K562 (cell line): ENCODE results near the gene POLR1H. TPM values are rescaled to one million over a fixed set of nuclear protein-coding genes. Genes with fewer than 3 reads are reported as not detected.

Source experiments
- ATAC-seq: fragments of 200-7000 bp; cut with Tn5 transposase; 3 replicates; pipeline ENCODE4 v1.9.1; 2020; ENCODE audit warnings: moderate library complexity
- BruUV-seq: library from RNA; stranded (reverse); fragments of 400-500 nt; replicated peaks from 2 replicates; lab custom pipeline; 2021; lab: Mats Ljungman, UMichigan
- CTCF ChIA-PET: fragments of 300-600 bp; formaldehyde crosslinking; extraction: SDS; loops from one replicate; lab custom pipeline; 2021; ENCODE audit warnings: low intra/inter-chr PET ratio; lab: Yijun Ruan, JAX
- POLR2A ChIA-PET: fragments of 300-600, 350-650 bp; sonication (Branson Sonifier 250); formaldehyde crosslinking; extraction: SDS; loops from one replicate; lab custom pipeline; 2021; ENCODE audit warnings: antibody characterized with exemption, inconsistent platforms; lab: Yijun Ruan, JAX
- DNase-seq, 4 experiments: peaks; one replicate each; pipeline versions ENCODE4 v3.0.0 to v3.0.0-alpha.2; 2011 to 2018; ENCODE audit warnings: low spot score in 3 of 4, mixed read lengths in 3 of 4; ENCODE audit errors: extremely low read depth in 1 of 4
- FAIRE-seq: peaks from 2 replicates; lab custom pipeline; 2011; peaks lifted over from hg19 to GRCh38; lab: Jason Lieb, UNC
- H2AFZ ChIP-seq: 2 replicates; pipeline ENCODE4 v1.6.0; 2011; ENCODE audit warnings: low read depth, low read length, control low read depth, inconsistent platforms
- H3K27ac ChIP-seq: fragments of 200-600 bp; 3 replicates; pipeline ENCODE4 v1.8.0; 2011; ENCODE audit warnings: low read depth, mild to moderate bottlenecking, control low read depth, inconsistent platforms, low read length, moderate library complexity, mixed read lengths; ENCODE audit errors: extremely low read depth
- H3K27me3 ChIP-seq, 2 experiments: fragments of 300-600 bp in 1 of 2; 2 replicates in 1 of 2; 3 replicates in 1 of 2; pipeline versions ENCODE4 v1.6.0 to v1.8.0; 2011; ENCODE audit warnings: inconsistent platforms in 2 of 2, low read length in 2 of 2, mild to moderate bottlenecking in 1 of 2, mixed read lengths in 1 of 2, moderate library complexity in 1 of 2; ENCODE audit not compliant: control insufficient read depth in 2 of 2, insufficient read depth in 2 of 2
- H3K36me3 ChIP-seq: fragments of 300-600 bp; 3 replicates; pipeline ENCODE4 v1.8.0; 2011; ENCODE audit warnings: mild to moderate bottlenecking, low read length, inconsistent platforms; ENCODE audit not compliant: control insufficient read depth, insufficient read depth
- H3K4me1 ChIP-seq, 2 experiments: fragments of 200-600 bp in 1 of 2; replicated peaks in 1 of 2; 2 replicates in 1 of 2; 3 replicates in 1 of 2; pipeline versions ENCODE4 v1.5.1 to v1.8.0; 2011; ENCODE audit warnings: inconsistent platforms in 2 of 2, low read length in 2 of 2, mild to moderate bottlenecking in 1 of 2, mixed read lengths in 1 of 2, moderate library complexity in 1 of 2; ENCODE audit not compliant: control insufficient read depth in 2 of 2, insufficient read depth in 2 of 2
- H3K4me2 ChIP-seq: 2 replicates; pipeline ENCODE4 v1.6.1; 2011; ENCODE audit warnings: low read length, control low read depth, inconsistent platforms, mixed read lengths; ENCODE audit not compliant: insufficient read depth
- H3K4me3 ChIP-seq: fragments of 200-600 bp; sonication (generic), shearing (Covaris generic); 2 replicates; pipeline ENCODE4 v1.5.1; 2016; ENCODE audit warnings: control low read depth, inconsistent platforms
- H3K79me2 ChIP-seq: fragments of 200-600 bp; 3 replicates; pipeline ENCODE4 v1.8.0; 2011; ENCODE audit warnings: low read length, inconsistent platforms; ENCODE audit not compliant: control insufficient read depth, insufficient read depth
- H3K9ac ChIP-seq, 2 experiments: 2 replicates each; pipeline versions ENCODE4 v1.6.0 to v1.6.1; 2011; ENCODE audit warnings: low read depth in 2 of 2, low read length in 2 of 2, control low read depth in 1 of 2, inconsistent platforms in 1 of 2, mild to moderate bottlenecking in 1 of 2, mixed read lengths in 1 of 2; ENCODE audit not compliant: insufficient read depth in 1 of 2
- H3K9me1 ChIP-seq: one replicate; pipeline ENCODE4 v1.6.0; 2011; ENCODE audit warnings: inconsistent platforms, mild to moderate bottlenecking, low read length, moderate library complexity; ENCODE audit not compliant: control insufficient read depth, insufficient read depth
- H3K9me3 ChIP-seq: replicated peaks from 2 replicates; pipeline ENCODE4 v1.5.1; 2011; ENCODE audit warnings: low read depth, low read length, inconsistent platforms; ENCODE audit not compliant: control insufficient read depth, insufficient read depth
- H4K20me1 ChIP-seq: replicated peaks from 2 replicates; pipeline ENCODE4 v1.6.1; 2011; ENCODE audit warnings: low read length, inconsistent platforms, mixed read lengths; ENCODE audit not compliant: control insufficient read depth, insufficient read depth
- CEBPG ChIP-seq, 3 experiments: fragments of 200-800 bp in 1 of 3; sonication (Bioruptor generic) in 1 of 3; sonication (generic) in 1 of 3; formaldehyde crosslinking in 1 of 3; IDR thresholded peaks in 2 of 3; conservative IDR thresholded peaks in 1 of 3; 2 replicates each; pipeline versions ENCODE4 v1.6.1 to v1.8.0; 2016 to 2022; ENCODE audit warnings: missing compliant biosample characterization in 2 of 3, missing genetic modification characterization in 2 of 3, mild to moderate bottlenecking in 1 of 3, missing genetic modification reagents in 1 of 3
- KDM5B ChIP-seq: fragments of 200-600 bp; sonication (generic); IDR thresholded peaks from 2 replicates; pipeline ENCODE4 v1.6.1; 2012; ENCODE audit warnings: low read depth, mild to moderate bottlenecking, moderate library complexity, low read length, control low read depth, inconsistent platforms; ENCODE audit not compliant: insufficient replicate concordance
- LEF1 ChIP-seq: fragments of 450-650 bp; IDR thresholded peaks from 2 replicates; pipeline ENCODE4 v1.6.1; 2016; ENCODE audit warnings: mild to moderate bottlenecking
- NCOR1 ChIP-seq: fragments of 450-650 bp; IDR thresholded peaks from 2 replicates; pipeline ENCODE4 v1.6.1; 2016; ENCODE audit warnings: mild to moderate bottlenecking, moderate library complexity
- NFE2 ChIP-seq: IDR thresholded peaks from 2 replicates; pipeline ENCODE4 v1.6.1; 2014; ENCODE audit warnings: antibody characterized with exemption, low read depth
- PML ChIP-seq: IDR thresholded peaks from 2 replicates; pipeline ENCODE4 v1.6.1; 2012; ENCODE audit warnings: low read length, inconsistent platforms
- STAG1 ChIP-seq: sonication (generic); formaldehyde crosslinking; IDR thresholded peaks from 2 replicates; pipeline ENCODE4 v1.5.0; 2020; ENCODE audit warnings: missing genetic modification reagents, borderline replicate concordance
- ZBTB40 ChIP-seq, 2 experiments: fragments of 450-650 bp in 1 of 2; sonication (generic) in 1 of 2; formaldehyde crosslinking in 1 of 2; IDR thresholded peaks; 2 replicates each; pipeline versions ENCODE4 v1.7.1 to v1.9.0; 2016 to 2022; ENCODE audit warnings: inconsistent platforms in 1 of 2, mild to moderate bottlenecking in 1 of 2, missing genetic modification reagents in 1 of 2
- WGBS: fragments of 100-300 bp; shearing (Covaris generic); methylation state at CpG from one replicate; pipeline ENCODE4 v1.1.6; 2016; ENCODE audit warnings: low coverage, mixed read lengths; ENCODE audit not compliant: insufficient coverage; ENCODE audit errors: missing lambda C conversion rate; 5-methylcytosine and 5-hydroxymethylcytosine counted together
- in situ Hi-C: fragments of 300-500 bp; cut with MboI; formaldehyde crosslinking; loops from 4 replicates; pipeline ENCODE4 v1.15.0; 2018; ENCODE audit warnings: inconsistent platforms, mixed read lengths
- intact Hi-C: fragments of 100-400 bp; cut with micrococcal nuclease; formaldehyde crosslinking; loops from 2 replicates; pipeline ENCODE4 v1.14.2; 2022
- polyA plus RNA-seq, 8 experiments: library from polyadenylated mRNA; depleted of rRNA in 4 of 8; stranded (reverse) in 5 of 8; unstranded in 3 of 8; fragments of >200 nt; fragmentation: Nextera tagmentation in 2 of 8; fragmentation: Illumina TruSeq in 1 of 8; extraction: Ambion mirVana in 2 of 8; extraction: Trizol in 1 of 8; gene quantifications; 2 replicates each; pipeline versions ENCODE4 v1.2.1 to v1.2.3, GENCODE V29; 2011 to 2014; ENCODE audit warnings: inconsistent platforms in 1 of 8, missing spikeins in 1 of 8
- total RNA-seq, 7 experiments: library from RNA; depleted of rRNA in 6 of 7; stranded (reverse); fragments of >200 nt in 6 of 7; fragmentation: Illumina TruSeq in 2 of 7; extraction: Trizol in 2 of 7; gene quantifications; 2 replicates each; pipeline versions ENCODE4 v1.2.1 to v1.2.3, GENCODE V29; 2011 to 2021; ENCODE audit warnings: low replicate concordance in 1 of 7

The POLR1H gene
- total and polyA plus RNA-seq, 9 of the 15 experiments (the other 6 are each of a cell fraction or from before 2014, with no cell fraction given): 92.2 to 333 (median 143) TPM

- intact Hi-C loops: loop anchor here (10.0 kb wide), 1 partner anchor 285 kb away; no protein-coding TSS in a partner anchor
- H3K27me3 ChIP-seq: no peaks in the 10 kb centered on the region
- H2AFZ ChIP-seq: no peak overlapping the region
- CTCF ChIA-PET: no interaction called here
- BruUV-seq: no TSS peak
- in situ Hi-C loops: no loop called here
- H3K9me1 ChIP-seq: no peaks in the 10 kb centered on the region
- no peak overlapping the region for H3K9ac ChIP-seq
- no peaks in the 10 kb centered on the region for H3K79me2 ChIP-seq
- no peaks in the 10 kb centered on the region for H4K20me1 ChIP-seq
- no peak overlapping the region for H3K27ac ChIP-seq
- H3K4me3 ChIP-seq: no peak overlapping the region
- DNase-seq (no peak), FAIRE-seq (no peak), ATAC-seq (no peak)
- H3K36me3 ChIP-seq: no peaks in the 10 kb centered on the region
- TF ChIP-seq STAG1 (CRISPR knock-in tag): no peak
- no peak for TF ChIP-seq KDM5B
- no peak for TF ChIP-seq NFE2
- no peak for TF ChIP-seq ZBTB40 (IDR thresholded peaks at IDR 0.05)
- no peak for TF ChIP-seq ZBTB40 (CRISPR knock-in tag; IDR thresholded peaks at IDR 0.05)
- no peak for TF ChIP-seq PML
- no peak for TF ChIP-seq LEF1
- TF ChIP-seq NCOR1: no peak
- TF ChIP-seq CEBPG (CRISPR knock-in tag; IDR thresholded peaks at IDR 0.05): no peak
- no peak for TF ChIP-seq CEBPG (tag; conservative IDR thresholded peaks at IDR 0.05 in 1 of 2, IDR thresholded peaks at IDR 0.05 in 1 of 2)
- POLR2A ChIA-PET: interaction anchor here (0.8 kb wide), 1 partner anchor 31 kb away, joined by 3 read pairs; no protein-coding TSS in a partner anchor
- no peaks in the 10 kb centered on the region for H3K9me3 ChIP-seq
- H3K4me1 ChIP-seq: no peaks in the 10 kb centered on the region
- no peak overlapping the region for H3K4me2 ChIP-seq
- 88% methylated on average over 2 of the region's 2 CpGs for WGBS
These were observed 41.2 kb upstream of the POLR1H start for GRCh38 chr6:30019819-30020218.
